ENCODE measurements around the gene BCL2.
"Not testable (repeated sequence)": the region's sequence is repeated elsewhere in the genome, so short reads cannot be mapped to it uniquely, and the experiment has no call there.

Gene BCL2

DNA sequence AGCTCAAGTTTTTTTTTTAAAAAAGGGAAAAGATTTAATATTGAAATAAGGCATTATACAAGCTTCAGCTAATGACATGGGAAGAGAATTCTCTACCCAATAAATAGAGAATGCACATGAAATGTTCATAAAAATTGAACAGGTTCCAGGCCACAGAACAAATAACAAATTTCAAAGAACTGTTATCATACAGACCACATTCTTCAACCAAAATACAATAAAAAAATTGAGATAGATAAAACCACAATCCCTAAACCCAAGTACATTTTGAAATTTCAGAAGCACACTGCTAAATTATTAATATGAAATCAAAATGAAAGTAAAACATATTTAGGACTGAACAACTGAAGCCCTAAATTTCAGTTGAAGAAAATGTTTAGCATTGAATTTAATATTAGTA lies 89.6 kb downstream of the BCL2 start:
- no peak for DNase-seq

DNA sequence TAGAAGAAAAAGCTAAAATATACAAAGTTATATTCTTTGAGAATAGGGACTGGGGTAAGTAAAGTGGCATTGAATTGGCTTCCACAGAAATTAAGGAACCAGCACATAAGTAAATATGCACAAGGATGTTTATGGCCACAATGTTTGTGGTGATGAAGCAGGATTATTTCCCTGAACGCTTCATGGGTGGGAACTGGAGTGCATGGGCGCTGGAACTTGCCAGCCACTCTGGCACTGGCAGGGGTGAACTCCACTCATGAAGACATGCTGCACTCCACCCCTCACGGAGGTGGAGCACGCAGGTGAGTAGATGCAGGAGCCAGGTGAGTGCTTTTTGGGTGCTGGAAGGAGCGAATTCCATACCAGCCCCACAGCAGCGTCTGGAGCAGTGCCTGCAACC lies 94.1 kb downstream of the BCL2 start:
- DNase-seq: no peak

DNA sequence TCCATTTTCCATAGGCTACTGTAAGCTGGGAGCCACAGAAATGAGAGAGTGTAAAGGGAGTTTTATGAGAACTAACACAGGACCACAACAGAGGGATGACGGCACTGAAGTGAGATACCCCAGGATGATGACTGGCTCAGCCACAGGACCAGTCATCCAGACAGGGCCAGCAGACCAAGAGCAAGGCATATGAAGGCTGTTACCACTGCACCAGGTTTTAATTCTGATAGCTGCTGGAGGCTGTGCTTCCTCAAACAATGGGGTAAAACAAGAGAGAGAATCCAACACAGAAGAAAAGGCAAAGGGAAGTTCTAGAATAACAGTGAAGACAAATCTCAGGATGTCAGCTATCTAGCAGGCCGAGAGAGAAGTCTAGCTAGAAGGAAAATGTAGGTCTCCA lies 94.9 kb downstream of the BCL2 start:
- no peak for DNase-seq

DNA sequence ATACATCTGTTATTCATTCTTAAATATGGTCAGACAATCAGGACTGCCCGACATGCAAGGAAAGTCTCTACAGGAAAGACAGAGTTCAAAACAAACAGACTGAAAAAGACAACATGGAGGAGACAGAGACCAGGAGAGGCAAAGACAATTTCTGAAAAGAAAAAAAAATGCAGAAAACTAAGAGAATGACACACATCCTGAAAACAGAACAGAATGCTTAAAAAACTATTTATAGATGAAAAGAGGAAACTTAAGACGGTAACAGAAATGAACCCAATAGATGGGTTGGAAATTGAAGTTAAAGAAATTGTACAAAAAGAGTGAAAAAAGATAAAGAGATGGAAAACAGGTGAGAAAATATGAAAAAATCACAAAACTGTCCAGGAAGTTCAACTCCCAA lies 95.7 kb downstream of the BCL2 start:
- no peak for DNase-seq

DNA sequence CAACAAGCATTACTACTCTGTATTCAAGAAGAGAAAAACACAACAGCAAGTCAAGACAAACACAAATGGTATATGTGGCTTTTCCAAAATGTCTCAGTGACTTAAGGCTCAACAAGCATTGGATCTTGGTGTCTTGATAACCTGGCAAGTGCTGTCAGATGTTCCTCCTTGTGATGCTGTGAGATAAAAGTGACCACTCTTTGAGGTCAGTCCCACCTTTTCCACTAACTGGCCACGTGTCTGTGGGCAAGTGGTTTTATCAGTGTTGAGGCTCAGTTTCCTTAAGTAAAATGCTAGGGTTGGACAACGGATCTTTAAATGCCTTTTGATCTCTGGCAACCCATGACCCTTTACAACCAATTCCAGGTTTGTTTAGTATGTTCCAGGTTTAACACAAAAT lies 98.7 kb downstream of the BCL2 start:
- DNase-seq: no peak

DNA sequence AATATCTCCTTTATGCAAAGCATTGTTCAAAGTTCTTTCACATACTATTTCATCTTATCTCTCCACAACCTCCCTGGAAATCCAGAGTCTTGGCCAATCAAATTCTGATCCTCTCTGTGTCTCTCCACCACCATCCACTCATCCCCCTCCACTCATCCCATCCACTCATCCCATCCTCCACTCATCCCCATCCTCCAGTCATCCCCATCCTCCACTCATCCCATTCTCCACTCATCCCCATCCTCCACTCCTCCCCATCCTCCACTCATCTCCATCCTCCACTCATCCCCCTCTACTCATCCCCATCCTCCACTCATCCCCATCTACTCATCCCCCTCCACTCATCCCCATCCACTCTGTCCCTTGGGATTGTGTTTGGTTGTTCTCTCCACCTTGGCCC lies 101.1 kb downstream of the BCL2 start:
- DNase-seq: no peak

DNA sequence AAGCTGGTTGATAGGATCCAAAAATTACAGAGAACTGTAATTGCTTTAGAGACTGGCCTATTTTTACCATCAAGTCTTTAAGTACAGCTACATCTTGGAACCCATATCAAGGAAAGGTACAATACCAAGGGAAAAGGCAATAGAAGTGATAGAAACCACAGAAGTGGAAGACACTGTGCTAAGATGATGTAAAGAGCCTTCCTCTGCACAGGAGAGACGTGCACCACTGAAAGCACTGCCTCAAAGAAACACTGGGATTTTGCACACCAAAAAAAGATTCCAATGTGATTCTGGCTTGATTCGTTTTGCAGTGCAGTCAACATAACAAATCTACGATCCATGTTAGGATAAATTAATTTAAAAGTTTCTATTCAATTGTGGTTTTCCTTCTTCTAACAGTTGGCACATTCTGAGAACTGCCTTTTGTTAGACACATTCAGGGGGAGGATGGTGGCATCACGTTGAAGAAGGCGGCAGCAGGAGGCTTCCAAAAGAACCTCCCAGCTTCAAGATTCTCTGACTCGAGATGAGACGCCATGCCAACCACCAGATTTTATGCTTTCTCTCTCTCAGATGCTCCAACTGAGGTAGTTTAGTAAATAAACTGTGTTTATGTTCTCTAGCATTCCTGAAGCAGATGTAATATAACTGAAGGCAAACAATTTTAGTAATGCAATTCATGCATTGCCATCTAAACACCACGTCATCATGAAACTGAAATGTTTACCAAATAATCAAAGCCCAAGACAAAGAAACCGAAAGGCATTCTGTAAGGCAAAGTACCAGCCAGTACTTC lies 102.9 kb downstream of the BCL2 start:
- no peak for DNase-seq

DNA sequence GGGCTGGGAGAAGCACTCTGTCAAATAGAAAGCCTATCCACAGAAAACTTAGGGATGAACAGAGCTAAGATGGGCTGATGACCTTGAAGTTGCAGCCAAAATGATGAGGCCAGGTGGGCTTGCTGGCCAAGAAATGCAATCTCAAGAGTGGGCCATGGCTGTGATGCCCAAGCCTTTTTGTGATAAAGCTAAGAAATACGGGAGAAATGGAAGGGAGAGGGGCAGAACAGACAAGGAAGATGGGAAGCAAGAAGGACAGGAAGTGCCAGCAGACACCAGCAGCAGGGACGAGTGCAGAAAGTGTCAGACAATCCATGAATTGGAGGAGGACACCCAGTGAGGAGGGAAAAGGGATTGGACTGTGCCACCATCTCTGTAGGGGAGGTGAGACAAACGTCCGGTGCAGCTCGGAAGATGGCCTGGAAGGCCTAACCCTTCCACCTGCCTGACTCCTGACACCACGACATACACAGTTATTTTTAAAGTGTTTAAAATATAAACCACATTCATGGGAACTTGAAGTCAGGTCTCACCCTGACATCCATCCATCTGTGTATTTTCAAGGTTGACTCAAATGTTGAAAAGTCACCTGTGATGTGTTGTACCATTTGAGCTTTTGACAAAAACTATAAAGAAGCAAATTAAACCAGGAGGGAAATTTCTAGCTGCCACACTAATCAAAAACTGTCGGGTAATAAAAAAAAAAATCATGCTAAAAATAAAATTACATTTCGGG lies 105.5 kb downstream of the BCL2 start:
- DNase-seq: no peak

DNA sequence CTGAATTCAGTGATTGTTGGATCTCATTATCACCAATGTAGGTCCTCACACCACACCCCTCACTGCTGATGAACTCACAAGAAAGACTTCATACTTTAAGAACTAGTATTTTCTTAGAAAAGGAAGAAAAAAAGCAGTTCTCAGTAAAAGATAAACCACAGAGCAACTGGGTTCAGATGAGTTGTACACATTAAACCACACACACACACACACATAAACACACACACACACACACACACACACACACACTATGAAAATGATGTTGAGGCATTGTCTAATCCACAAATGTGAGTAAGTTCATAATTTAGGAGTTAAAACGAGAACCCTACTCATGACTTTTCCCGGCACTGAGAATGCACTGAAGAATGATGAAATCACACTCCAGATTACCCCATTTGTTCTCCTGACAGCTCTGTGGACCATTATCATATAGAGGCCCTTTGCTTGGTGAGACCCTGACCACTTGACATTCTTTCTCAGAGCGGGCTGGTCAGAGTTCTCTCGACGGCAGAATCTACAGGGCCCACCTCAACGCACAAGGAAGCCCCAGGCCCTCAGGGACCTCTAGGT lies 106.2 kb downstream of the BCL2 start:
- DNase-seq: no peak

DNA sequence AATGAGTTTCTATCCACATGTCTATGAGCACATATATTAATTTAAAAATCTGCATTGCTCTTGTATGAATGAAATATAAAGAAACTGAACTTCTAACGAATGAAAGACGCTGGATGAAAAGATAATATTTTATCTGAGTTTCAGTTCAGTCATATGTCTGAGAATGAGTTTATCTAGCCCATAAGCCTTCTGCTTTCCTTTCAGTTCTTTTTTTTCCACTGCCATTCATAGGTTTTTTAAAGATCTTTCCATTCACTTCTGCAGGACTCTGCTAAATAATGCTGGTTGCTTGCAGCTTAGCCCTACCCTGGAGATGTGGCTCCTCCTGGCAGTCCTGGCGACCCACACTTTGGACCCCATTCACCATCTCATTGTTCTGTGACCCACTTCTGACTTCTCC lies 109.0 kb downstream of the BCL2 start:
- DNase-seq: no peak

DNA sequence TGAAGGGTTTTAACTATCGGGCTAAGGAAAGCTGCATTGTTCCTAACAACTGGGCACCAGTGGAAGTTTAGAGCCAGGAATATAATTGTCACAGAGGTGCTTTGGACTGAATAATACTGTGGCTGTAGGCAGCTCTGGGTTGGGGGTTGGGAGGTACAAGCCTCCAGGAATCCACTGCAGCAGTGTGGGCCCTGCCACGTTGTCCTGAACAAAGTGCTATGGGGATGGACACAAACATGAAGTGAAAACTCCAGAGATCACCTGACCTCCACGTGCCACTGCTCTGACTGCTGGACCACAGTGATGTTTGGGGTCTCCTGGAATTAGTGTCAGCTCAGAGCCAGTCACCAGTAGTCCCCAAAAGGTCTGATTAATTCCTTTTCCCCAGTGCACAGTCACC lies 110.9 kb downstream of the BCL2 start:
- DNase-seq: no peak

DNA sequence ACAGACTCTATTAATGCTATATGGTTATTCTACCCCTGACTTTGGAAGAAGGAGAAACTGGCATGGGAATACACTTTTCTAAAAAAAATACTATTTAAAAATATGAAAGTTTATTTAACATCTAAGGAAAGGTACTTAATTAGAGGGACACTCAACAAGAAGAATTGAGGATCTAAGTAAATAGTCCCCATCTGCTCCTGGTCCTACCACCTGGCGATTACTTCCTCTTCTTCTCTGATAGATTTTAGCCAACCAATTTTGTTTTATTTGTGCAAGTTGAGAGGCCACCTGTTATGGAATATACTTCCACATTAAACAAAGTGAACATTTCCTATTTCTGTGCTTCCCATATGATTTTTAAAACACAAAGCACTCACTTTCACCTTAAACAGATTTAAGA lies 111.7 kb downstream of the BCL2 start:
- peak; percentile 68 for DNase-seq

DNA sequence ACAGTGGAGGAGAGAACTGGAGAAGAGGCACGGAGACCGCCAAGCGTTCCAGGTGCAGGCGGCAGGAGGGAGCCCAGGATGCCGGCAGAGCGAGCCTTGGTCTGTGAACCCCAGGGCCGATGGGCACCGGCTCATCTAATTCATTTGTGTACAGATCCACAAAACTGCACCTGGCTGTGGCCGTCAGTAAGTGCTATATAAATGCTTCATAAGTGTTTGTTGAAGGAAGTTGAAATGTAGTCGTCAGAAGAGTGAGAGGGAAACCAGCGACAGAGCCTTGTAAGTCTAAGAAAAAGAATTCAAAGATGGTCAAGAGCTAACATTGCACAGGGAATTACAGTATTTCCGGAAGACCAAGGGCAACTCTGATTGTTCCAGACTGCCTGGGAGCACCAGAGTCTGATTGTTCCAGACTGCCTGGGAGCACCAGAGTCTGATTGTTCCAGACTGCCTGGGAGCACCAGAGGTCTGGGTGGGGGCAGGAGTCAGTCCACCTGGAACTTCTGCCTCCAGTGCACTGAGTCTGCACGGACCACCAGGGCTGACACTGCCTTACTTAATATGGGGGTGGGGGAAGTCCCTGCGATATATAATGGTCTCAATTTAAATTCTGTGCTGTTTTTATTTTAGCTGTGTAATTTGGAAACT lies 112.3 kb downstream of the BCL2 start:
- peak; percentile 87 for DNase-seq

DNA sequence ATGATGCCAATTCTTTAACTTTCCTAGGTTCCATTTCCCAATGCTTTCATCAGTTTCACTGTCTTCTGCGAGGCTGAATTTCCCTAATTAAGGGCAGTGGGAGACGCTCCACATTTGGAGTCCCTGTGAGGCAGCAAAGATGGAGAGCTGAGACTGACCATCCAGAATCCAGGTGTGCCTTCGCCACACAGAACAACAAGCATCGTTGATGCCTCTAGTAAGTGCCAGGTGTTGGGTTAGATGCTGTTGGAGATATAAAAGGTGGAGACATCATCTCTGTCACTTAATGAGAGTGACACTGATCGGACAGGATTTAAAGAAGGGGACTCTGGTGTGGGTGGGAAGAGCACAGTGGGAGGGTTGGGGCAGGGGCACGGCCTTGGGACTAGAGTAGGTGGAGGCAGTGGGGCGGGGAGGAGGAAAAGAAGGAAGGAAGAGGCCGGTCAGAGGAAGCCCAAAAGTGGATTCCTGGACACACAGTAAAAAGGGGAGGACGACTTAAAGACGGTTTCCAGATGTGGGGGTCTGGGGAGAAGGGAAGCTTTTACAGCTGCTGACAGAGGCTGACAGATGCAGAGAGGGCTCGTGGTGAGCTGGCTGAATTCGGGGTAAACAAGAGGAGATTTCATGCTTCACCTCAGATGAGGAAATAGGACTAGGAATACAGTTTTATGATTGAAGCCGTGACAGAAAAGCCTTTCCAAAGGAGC lies 113.0 kb downstream of the BCL2 start:
- DNase-seq: no peak

DNA sequence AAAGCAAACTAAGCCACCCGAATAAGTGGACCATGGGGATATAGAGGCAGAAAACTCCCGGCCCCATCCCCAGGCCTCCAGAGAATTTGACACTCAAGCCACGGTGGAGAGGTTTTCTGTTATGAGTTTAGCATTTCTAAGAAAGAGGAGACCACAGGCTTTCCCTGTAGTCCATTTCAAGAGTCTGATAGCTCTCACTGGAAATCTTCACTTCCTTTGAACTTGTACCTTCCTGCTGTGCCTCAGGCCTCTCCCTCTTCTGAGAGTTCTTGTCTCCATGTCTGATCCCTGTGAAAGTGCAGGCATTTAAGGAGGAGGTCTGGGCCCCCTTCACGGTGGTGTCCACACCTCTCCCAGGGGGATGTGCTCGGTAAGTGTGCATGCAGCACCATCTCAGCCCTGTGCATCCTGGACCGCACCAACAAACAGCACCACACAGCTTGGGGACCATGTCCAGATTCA lies 113.7 kb downstream of the BCL2 start:
- no peak for DNase-seq

DNA sequence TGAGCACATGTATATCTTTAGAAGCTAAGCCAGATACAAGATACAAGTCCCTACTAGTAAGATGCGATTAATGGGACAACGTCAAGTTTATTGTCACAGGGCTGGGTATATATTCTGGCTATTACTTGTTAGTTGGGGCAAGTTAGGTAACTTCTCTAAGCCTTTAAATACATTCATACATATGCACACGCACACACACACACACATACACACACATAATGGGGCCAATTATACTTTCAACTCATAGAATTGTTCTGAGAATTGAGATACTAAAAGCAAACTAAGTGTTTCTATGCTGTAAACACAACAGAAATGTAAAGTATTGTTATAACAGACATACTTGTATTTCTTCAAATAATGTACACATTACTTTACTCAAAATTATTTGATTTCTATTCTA lies 116.1 kb downstream of the BCL2 start:
- no peak for DNase-seq

DNA sequence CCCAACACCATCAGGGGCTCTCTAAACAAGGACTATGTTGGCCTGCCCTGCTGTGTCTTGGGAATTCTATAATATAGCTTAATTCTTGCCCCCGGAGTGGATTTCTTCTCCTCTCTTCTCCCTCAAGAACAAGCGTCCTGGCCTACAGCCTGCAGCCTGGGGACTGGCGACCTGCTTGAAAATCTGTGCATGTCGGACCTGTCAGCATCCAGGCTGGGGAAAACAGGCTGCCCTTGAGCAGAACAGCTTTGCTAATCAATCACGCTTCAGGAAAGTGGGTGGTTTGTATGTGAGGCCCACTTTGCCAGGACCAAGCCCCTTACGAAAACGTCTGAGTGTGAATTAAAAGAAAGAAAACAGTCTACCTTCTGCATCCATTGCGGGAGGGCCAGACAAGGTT lies 116.7 kb downstream of the BCL2 start:
- no peak for DNase-seq

DNA sequence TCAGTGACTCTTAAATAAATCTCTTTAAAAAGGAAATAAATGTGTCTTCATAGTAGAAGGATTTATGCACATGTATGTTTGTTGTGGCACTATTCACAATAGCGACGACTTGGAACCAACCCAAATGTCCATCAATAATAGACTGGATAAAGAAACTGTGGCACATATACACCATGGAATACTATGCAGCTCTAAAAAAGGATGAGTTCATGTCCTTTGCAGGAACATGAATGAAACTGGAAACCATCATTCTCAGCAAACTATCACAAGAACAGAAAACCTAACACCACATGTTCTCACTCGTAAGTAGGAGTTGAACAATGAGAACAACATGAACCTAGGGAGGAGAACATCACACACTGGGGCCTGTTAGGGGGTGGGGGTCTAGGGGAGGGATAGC lies 118.1 kb downstream of the BCL2 start:
- DNase-seq: not testable (repeated sequence)

DNA sequence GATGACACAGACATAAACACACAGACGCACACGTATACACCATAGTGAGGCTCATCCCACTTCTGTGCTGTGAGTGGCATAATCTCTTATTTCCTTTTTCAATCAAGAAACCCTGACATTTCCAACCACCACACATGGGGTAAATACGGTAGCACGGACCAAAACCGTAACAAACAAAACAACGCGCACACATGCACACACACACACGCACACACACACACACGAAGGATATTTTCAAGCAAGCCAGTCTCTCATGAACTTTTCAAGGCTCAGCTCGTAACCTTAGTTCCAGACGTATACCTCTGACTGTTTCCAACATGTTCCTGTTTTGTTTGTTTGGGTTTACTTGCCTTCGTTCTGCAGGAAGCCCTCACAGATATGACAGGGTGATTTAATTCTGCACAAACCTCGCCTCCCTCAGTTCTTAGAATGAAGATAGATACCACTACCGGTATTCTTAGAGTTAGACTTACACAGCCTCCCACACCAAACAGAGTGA lies 119.8 kb downstream of the BCL2 start:
- no peak for DNase-seq

DNA sequence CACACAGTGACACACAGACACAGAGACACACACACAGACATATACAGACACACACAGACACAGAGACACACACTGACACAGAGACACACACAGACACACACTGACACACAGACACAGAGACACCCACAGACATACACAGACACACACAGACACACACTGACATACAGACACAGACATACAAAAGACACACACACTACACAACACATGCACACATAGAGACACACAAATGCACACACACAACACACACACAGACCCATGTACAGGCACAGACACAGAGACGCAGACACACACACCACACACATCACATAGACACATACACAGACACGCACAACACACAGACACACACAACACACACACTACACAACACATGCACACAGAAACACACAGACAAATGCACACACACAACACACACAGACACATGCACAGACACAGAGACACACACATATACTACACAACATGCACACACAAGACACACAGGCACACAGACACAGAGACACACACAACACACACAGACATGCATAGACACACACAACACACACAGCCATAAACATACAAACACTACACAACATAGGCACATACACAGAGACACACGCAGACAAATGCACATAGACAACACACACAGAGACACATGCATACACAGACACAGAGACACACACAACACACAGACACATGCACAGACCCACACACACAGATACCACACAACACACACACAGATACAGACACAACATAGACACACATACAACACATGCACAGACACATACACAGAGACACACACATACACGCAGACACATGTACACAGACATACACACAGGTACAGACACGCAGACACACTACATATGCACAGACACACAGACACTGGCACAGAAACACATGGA lies 120.5 kb downstream of the BCL2 start:
- no peak for DNase-seq

DNA sequence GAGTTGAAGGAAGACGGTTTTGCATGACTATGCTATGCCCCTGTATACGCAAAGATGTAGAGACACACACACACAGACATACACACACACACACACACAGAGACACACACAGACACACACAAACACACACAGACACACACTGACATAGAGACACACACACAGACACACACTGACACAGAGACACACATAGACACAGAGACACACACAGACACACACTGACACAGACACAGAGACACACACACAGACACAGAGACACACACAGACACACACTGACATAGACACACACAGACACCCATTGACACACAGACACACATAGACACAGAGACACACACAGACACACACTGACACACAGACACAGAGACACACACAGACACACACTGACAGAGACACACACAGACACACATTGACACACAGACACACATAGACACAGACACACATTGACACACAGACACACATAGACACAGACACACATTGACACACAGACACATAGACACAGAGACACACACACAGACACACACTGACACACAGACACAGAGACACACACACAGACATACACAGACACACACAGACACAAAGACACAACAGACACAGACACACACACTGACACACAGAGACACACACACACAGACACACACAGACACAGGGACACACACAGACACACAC lies 121.3 kb downstream of the BCL2 start:
- DNase-seq: no peak
